Peyer's patch (tissue), 4 donors: ENCODE data around the gene SP8. TPM values are rescaled to one million over a fixed set of nuclear protein-coding genes. Genes with fewer than 3 reads are reported as not detected.

ENCODE experiments used
- DNase-seq, 3 donors: peaks; one replicate each; pipeline ENCODE4 v3.0.0-alpha.2; 2017 to 2019
- H3K27ac ChIP-seq, 4 donors: fragments of 200-600 bp; sonication (generic); one replicate each; pipeline ENCODE4 v1.5.1; 2016 to 2019
- H3K27me3 ChIP-seq, 2 donors: fragments of 200-600 bp; sonication (generic); one replicate each; pipeline ENCODE4 v1.5.1; 2019
- H3K36me3 ChIP-seq, 3 donors: fragments of 200-600 bp; sonication (generic); one replicate each; pipeline ENCODE4 v1.5.1; 2016 to 2019
- H3K4me1 ChIP-seq, 4 donors: fragments of 200-600 bp; sonication (generic); one replicate each; pipeline ENCODE4 v1.5.1; 2016 to 2019
- H3K4me3 ChIP-seq, 4 donors: fragments of 200-600 bp; sonication (generic); 1 replicate in 3 of 4; 2 replicates in 1 of 4; pipeline ENCODE4 v1.5.1; 2016 to 2019; ENCODE audit warnings: mild to moderate bottlenecking in 1 of 4
- H3K9me3 ChIP-seq, 4 donors: fragments of 200-600 bp; sonication (generic); one replicate each; pipeline ENCODE4 v1.5.1; 2016 to 2019; ENCODE audit warnings: mild to moderate bottlenecking in 1 of 4
- POLR2A ChIP-seq, 2 donors: fragments of 450-650 bp; IDR thresholded peaks; one replicate each; pipeline ENCODE4 v1.5.1; 2017; ENCODE audit warnings: antibody characterized with exemption in 2 of 2, mild to moderate bottlenecking in 2 of 2, moderate library complexity in 2 of 2
- total RNA-seq, 4 donors: library from RNA; depleted of rRNA; stranded (reverse); fragments of >200 nt; gene quantifications; one replicate each; pipeline ENCODE4 v1.1.0, GENCODE V29; 2016
- TF ChIP-seq, protein P1 (sequence below), 6 experiments: fragments of 450-650 bp in 4 of 6; fragments of 200-600 bp in 2 of 6; sonication (generic) in 1 of 6; IDR thresholded peaks; one replicate each; pipeline ENCODE4 v1.5.1; 2017 to 2019; ENCODE audit warnings: antibody characterized with exemption in 6 of 6, mild to moderate bottlenecking in 3 of 6, moderate library complexity in 1 of 6

Gene SP8
- total RNA-seq, 4 donors from 2014 or later, result 1.4 to 5.2 (median 3.6) TPM; not detected in 1

GRCh38 chr7:20796500-20796899 lies 9.8 kb upstream of the SP8 start:
- DNase-seq, result no peak
- Histone ChIP-seq H3K4me3 (peak overlapping the region in 1 of 4 donors; percentile 72), H3K36me3 (no peaks in the 10 kb centered on the region), H3K9me3 (no peaks in the 10 kb centered on the region), H3K27ac (peak overlapping the region in 1 of 4 donors; percentile 14), H3K27me3 (peaks cover 0 to 62% of the 10 kb centered on the region in 2 donors), H3K4me1 (peaks cover 0 to 15% (median 4%) of the 10 kb centered on the region in 4 donors)
- TF ChIP-seq, protein P1, sequence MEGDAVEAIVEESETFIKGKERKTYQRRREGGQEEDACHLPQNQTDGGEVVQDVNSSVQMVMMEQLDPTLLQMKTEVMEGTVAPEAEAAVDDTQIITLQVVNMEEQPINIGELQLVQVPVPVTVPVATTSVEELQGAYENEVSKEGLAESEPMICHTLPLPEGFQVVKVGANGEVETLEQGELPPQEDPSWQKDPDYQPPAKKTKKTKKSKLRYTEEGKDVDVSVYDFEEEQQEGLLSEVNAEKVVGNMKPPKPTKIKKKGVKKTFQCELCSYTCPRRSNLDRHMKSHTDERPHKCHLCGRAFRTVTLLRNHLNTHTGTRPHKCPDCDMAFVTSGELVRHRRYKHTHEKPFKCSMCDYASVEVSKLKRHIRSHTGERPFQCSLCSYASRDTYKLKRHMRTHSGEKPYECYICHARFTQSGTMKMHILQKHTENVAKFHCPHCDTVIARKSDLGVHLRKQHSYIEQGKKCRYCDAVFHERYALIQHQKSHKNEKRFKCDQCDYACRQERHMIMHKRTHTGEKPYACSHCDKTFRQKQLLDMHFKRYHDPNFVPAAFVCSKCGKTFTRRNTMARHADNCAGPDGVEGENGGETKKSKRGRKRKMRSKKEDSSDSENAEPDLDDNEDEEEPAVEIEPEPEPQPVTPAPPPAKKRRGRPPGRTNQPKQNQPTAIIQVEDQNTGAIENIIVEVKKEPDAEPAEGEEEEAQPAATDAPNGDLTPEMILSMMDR (IDR thresholded peaks at IDR 0.05), result no peak
- no peak for TF ChIP-seq POLR2A (IDR thresholded peaks at IDR 0.05)

- Histone ChIP-seq H3K27me3 (peaks cover 0 to 68% of the 10 kb centered on the region in 2 donors), H3K4me1 (peaks cover 0 to 21% (median 4%) of the 10 kb centered on the region in 4 donors), H3K36me3 (no peaks in the 10 kb centered on the region), H3K9me3 (no peaks in the 10 kb centered on the region), H3K27ac (no peak overlapping the region), H3K4me3 (no peak overlapping the region)
- no peak for DNase-seq
- TF ChIP-seq, protein P1 (IDR thresholded peaks at IDR 0.05), result no peak
- TF ChIP-seq POLR2A (IDR thresholded peaks at IDR 0.05), result no peak
Measured at GRCh38 chr7:20795881-20796280, 9.2 kb upstream of the SP8 start.

- Histone ChIP-seq H3K36me3 (no peaks in the 10 kb centered on the region), H3K27me3 (peaks cover 0 to 70% of the 10 kb centered on the region in 2 donors), H3K4me3 (no peak overlapping the region), H3K27ac (no peak overlapping the region), H3K9me3 (no peaks in the 10 kb centered on the region), H3K4me1 (peaks cover 0 to 22% (median 4%) of the 10 kb centered on the region in 4 donors)
- no peak for TF ChIP-seq POLR2A (IDR thresholded peaks at IDR 0.05)
- TF ChIP-seq, protein P1 (IDR thresholded peaks at IDR 0.05), result no peak
- DNase-seq, result no peak
Measured at GRCh38 chr7:20795361-20795760, 8.7 kb upstream of the SP8 start.

- DNase-seq, result no peak
- Histone ChIP-seq H3K9me3 (no peaks in the 10 kb centered on the region), H3K27me3 (peaks cover 0 to 69% of the 10 kb centered on the region in 2 donors), H3K27ac (no peak overlapping the region), H3K4me3 (no peak overlapping the region), H3K4me1 (peaks cover 0 to 22% (median 4%) of the 10 kb centered on the region in 4 donors), H3K36me3 (no peaks in the 10 kb centered on the region)
- TF ChIP-seq, protein P1 (IDR thresholded peaks at IDR 0.05), result no peak
- TF ChIP-seq POLR2A (IDR thresholded peaks at IDR 0.05), result no peak
Measured at GRCh38 chr7:20794676-20795075, 8.0 kb upstream of the SP8 start.

- DNase-seq, result no peak
Measured at GRCh38 chr7:20793694-20794394, 7.2 kb upstream of the SP8 start.

More at GRCh38 chr7:20793694-20794394, 7.2 kb upstream of the SP8 start:
- TF ChIP-seq, protein P1 (IDR thresholded peaks at IDR 0.05), result no peak
- TF ChIP-seq POLR2A (IDR thresholded peaks at IDR 0.05), result no peak
- Histone ChIP-seq H3K4me3 (no peak overlapping the region), H3K27ac (no peak overlapping the region), H3K4me1 (peaks cover 0 to 21% (median 4%) of the 10 kb centered on the region in 4 donors), H3K27me3 (peaks cover 0 to 71% of the 10 kb centered on the region in 2 donors), H3K9me3 (no peaks in the 10 kb centered on the region), H3K36me3 (no peaks in the 10 kb centered on the region)
